HG03175 (cell line): ENCODE measurements around the gene IRF4.

Experiments used
- ATAC-seq: cut with Tn5 transposase; IDR thresholded peaks from one replicate; pipeline ENCODE4 v1.9.1; 2021; ENCODE audit warnings: mild to moderate bottlenecking, moderate library complexity; ENCODE audit not compliant: unreplicated experiment

The IRF4 gene

GRCh38 chr6:453152-453551 lies 61.6 kb downstream of the IRF4 start:
- no peak for ATAC-seq

DNA sequence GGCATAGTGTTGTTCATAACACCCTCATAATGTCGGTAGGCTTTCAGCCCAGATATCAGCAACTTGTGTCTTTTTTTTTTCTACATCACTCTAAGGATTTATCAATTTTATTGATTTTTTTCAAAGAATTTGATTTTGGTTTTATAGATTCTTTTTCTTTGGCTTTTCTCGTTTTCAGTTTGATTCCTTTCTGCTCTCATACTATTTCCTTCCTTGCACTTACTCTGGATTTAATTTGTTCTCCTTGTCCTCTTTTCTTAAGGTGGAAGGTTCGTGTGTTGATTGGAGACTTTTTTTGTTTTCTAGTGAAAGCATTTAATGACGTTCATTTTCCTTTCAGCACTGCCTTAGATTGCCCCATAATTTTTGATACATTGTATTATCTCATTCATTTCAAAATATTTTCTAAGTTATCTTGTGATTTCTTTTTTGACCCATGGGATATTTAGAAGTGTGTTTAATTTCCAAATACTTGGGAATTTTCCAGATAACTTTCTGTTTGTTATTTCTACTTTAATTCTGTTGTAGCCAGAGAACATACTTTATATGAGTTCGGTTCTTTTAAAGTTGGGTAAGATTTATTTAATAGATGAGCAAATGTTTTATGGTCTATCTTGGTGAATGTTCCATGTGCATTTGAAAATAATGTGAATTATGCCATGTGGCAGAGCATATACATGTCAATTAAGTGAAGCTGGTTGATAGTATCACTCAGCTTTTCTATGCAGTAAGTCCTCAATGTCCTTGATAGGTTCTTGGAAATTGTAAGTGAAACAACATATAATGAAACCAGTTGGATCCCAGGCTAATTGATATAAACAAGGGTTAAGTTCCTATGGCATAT lies 62.8 kb downstream of the IRF4 start:
- ATAC-seq: no peak

GRCh38 chr6:455006-455585 lies 63.5 kb downstream of the IRF4 start:
- ATAC-seq: no peak

DNA sequence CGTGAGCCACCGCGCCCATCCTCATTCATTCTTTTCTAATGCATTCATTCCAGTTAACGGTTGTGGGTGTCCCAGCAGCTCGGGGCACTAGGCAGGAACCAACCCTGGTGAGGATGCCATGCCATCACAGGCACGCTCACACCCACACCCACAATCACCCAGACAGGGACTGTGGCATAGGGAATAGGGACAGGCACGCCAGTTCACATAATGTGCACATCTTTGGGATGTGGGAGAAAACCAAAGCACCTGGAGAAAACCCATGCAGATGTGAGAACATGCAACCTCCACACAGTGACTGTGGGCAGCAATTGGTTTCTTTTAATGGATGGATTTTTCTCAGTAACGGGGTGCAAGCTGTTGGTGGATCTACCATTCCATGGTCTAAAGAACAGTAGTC lies 64.3 kb downstream of the IRF4 start:
- ATAC-seq: no peak

- no peak for ATAC-seq
Observed at GRCh38 chr6:456358-456867, 64.9 kb downstream of the IRF4 start.

DNA sequence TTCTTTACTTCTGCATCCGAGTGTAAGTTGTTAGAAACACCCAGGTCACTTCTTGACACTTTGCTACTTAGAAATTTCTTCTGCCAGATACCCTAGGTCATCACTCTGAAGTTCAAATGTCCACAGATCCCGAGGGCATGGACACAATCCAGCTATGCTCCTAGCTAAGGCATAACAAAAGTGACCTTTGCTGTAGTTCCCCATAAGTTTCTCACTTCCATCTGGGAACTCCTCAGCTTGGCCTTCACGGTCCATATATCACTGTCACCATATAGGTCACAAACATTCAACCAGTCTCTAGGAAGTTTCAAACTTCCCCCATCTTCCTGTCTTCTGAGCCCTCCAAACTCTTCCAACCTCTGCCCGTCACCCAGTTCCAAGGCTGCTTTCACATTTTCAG lies 65.3 kb downstream of the IRF4 start:
- no peak for ATAC-seq
